HG03064 (cell line): ENCODE results near the gene SEC63.
A peak's percentile ranks its signal among the peaks of the same experiment; 100 is the strongest.
"Not testable (repeated sequence)": the region's sequence is repeated elsewhere in the genome, so short reads cannot be mapped to it uniquely, and the experiment has no call there.

Experiments
- ATAC-seq: cut with Tn5 transposase; IDR thresholded peaks from one replicate; pipeline ENCODE4 v1.9.1; 2021; ENCODE audit warnings: low read depth; ENCODE audit not compliant: unreplicated experiment

SEC63 gene

GRCh38 chr6:107867302-107867615 is 90.7 kb downstream of the SEC63 start:
- no peak for ATAC-seq

DNA sequence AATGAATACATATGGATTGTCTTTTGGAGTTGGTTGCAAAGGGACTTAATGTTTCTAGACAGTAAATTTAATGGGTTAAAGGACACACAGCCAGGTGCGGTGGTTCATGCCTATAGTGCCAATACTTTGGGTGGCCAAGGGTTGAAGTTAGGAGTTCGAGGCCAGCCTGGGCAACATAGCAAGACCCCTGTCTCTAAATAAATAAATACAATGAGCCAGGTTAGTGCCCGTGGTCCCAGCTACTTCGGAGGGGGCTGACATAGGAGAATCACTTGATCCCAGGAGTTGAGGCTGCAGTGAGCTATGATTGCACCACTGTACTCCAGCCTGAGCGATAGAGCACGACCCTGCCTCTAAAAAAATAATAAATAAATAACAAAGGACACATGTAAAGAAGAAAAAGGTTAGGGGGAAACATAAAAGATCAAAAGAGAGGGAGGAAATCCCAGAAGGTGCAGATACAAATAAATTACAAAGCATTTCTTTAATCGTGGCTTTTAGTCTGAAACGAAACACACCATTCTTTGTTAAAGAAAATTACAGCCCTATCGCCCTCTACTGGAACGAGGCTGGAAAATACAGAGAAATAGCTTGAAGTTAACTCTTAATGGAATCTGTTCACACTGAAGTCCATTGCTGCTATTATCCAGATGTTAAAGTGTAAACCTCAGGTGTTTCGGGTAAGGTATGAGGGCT is 91.3 kb downstream of the SEC63 start:
- ATAC-seq: no peak

GRCh38 chr6:107864226-107865127 is 93.5 kb downstream of the SEC63 start:
- no peak for ATAC-seq

GRCh38 chr6:107862383-107862782 is 95.6 kb downstream of the SEC63 start:
- no peak for ATAC-seq

- ATAC-seq: not testable (repeated sequence)
Observed at GRCh38 chr6:107860963-107861362, 97.0 kb downstream of the SEC63 start.

GRCh38 chr6:107860144-107860543 is 97.9 kb downstream of the SEC63 start:
- not testable (repeated sequence) for ATAC-seq

- no peak for ATAC-seq
Observed at GRCh38 chr6:107853230-107853629, 104.8 kb downstream of the SEC63 start.

- no peak for ATAC-seq
Observed at GRCh38 chr6:107849325-107849724, 108.7 kb downstream of the SEC63 start.

DNA sequence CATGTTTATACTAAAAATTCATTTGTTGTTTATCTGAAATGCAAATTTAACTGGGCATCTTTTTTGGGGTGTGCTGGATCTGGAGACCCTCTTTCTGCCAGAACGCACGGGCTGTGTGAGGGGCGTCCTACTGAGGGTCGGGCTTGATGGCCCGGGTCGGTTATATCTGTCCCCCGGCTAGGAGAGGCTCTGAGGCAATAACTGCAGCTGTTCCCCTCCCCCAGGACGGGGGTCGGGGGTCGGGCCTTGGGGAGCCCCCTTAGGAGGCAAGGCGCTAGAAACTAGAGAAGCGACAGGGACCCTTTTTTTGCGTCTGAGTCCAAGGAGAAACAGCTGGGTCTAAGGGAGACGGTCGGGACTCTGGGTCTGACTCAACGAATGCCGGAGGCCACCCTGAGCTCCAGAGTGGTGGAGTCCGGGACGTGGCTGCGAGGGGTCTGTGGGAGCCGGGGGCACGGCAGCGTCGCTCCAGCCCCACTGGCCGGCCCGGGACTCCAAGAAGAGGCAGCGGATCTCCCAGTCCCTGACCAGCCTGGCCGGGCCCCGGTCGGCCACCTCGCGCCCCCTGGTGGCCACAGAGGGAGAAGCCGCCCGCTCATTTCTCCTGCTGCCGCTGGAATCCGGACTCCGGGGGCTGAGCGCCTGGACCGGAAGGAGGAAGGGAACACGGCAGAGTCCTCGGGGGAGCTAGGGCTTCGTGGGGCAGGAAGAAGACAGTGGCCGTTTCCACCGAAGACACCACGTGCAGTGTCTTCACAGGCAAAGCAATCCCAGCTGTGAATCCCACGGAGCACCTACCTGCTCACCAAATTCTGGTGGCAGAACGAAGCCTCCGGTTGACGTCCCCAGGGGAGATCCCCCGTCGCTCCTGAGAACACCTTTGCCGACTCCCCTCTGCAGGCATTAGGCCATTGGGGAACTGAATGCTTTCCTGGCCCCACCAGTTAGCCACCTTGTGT is 109.9 kb downstream of the SEC63 start:
- ATAC-seq: peak; percentile 71

- ATAC-seq: no peak
Observed at GRCh38 chr6:107846262-107846795, 111.7 kb downstream of the SEC63 start.

GRCh38 chr6:107845777-107846176 is 112.2 kb downstream of the SEC63 start:
- ATAC-seq: no peak

- no peak for ATAC-seq
Observed at GRCh38 chr6:107843400-107843799, 114.6 kb downstream of the SEC63 start.

- ATAC-seq: no peak
Observed at GRCh38 chr6:107841275-107841670, 116.7 kb downstream of the SEC63 start.

DNA sequence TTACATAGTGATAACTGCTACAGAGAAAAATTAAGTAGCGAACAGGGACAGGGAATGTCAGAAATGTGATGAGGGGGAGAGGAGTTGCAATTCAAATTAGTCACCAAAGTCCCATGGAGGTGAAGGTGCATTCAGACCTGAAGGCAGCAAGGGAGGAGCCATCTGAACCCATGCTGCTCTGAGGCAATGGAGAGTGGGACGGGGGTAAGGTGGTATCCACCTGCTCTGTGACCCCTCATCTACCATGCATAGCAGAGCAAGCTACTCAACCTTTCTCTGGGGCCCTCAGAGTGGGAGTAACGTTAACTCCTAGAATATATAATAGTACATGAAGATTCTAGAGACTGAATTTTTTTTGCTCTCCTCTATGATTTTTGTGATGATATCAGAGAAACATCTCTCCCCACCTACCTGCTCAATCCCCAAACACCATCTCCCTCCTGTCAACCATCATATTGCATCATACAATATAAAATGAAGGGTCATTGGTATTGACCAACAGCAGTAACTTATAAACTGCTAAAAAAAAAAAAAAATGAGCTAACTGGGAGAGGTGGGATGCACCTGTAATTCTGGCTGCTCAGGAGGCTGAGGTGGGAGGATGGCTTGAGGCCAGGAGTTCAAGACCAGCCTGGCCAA is 117.3 kb downstream of the SEC63 start:
- no peak for ATAC-seq

DNA sequence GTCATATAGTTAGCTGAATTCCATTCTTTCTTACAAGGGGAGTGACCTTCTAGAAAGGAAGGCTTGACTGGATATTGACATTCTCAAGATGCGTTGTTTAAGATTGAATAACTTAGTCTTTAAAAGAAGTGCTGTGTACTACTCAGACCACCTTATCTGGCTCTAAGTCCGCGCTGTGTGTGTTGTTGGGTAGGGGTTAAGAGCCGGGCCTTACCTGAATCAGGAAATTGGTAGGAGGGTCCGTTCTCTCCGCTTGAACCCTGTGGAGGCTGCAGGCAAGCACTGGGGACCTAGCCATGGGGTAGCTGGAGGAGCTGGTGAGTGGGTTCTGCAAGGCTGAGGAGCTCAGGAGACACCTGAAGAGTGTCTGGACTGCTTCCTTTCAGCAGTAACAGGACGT is 124.9 kb downstream of the SEC63 start:
- no peak for ATAC-seq

DNA sequence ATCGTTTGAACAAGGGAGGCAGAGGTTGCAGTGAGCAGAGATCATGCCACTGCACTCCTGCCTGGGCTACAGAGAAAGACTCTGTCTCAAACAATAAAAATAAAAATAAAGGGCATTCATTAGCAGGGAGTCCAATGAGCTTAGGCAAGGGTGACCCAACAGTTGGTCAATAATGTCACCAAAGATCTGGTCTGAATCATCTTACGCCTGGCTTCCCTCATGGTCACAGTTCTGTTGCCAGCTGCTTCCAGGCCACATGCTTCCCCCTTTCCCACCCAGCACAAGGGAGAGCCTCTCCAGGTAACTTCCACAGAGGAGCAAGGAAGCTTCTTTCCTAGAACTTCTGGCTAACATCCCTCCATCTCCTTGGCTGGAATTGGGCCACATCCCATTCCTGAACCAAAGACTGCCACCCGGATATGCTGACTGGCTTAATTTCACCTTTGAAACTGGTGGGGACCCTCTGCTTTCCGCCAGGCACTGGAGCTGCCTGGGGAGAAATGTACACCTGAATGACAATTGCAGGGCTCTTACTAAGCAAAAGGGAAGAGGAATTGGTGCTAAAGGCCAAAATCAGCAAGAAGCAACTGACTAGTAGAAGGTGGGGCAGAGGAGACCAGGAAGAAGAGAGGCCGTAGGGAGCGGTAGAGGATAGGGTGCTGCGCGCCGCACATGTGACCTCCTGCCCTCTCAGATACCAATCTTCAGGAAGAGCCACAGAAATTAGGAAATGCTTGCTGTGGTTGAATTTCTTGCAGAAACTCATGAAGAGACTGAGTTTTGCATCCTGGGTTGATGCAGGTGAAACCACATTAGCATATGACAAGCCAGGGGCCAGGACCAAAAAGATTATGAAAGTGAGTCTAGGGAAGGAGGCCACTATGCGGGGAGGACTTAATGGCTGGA is 125.6 kb downstream of the SEC63 start:
- no peak for ATAC-seq

DNA sequence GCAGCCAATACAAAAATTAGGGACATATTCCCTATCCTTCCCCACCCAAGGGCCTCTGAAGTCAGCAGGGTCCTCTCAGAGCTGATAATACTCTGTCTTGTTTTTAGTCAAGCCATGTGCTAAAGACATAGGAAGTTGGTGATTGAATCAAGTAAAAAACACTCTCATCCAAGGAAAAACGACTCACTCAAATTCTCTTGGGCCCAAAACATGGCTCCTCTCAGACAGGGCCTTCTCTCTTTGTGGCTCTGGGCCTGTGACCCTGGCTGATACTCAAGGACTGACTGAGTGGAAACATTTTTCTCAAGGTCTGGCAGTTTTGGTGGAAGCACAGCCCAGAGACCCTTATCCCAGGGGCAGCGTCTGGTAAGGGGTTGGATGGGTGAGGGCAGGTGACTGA is 127.9 kb downstream of the SEC63 start:
- ATAC-seq: no peak

DNA sequence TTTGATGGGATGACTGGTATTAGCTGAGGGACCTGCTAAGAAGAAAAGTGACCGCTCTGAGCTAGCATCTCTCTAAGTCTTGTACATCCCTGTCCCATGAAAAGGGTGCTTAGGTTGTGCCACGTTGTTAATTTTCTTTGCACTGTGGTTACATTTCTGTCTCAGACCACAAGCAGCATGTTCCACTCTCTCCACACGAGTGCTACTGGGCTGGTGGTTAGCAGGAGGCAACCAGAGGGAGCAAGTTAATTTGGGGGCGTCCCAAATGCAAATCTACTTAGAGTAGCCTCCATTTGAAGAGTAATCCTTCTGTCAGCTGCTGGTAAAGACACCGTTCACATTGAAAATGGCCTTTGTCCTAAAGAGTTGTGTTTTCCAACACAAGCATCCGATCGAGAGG is 130.5 kb downstream of the SEC63 start:
- ATAC-seq: no peak

- no peak for ATAC-seq
Observed at GRCh38 chr6:107823047-107823557, 134.9 kb downstream of the SEC63 start.
